IMR-90 (cell line): Measurements from ENCODE around the gene HLA-DPA1. TPM values are rescaled to one million over a fixed set of nuclear protein-coding genes. Genes with fewer than 3 reads are reported as not detected.

Experiments used
- ATAC-seq: fragments of 200-7000 bp; cut with Tn5 transposase; 2 replicates; pipeline ENCODE4 v1.9.1; 2020; ENCODE audit warnings: low read depth, mild to moderate bottlenecking, moderate library complexity
- BruUV-seq: library from RNA; stranded (reverse); fragments of 400-500 nt; replicated peaks from 2 replicates; lab custom pipeline; 2021; lab: Mats Ljungman, UMichigan
- CTCF ChIA-PET: fragments of 300-600 bp; formaldehyde crosslinking; extraction: SDS; loops from one replicate; lab custom pipeline; 2021; ENCODE audit warnings: antibody characterized with exemption; lab: Yijun Ruan, JAX
- POLR2A ChIA-PET: fragments of 300-600 bp; sonication (Branson Sonifier 250); formaldehyde crosslinking; loops from one replicate; lab custom pipeline; 2022; ENCODE audit warnings: antibody characterized with exemption; ENCODE audit not compliant: unreplicated experiment; lab: Charles Lee
- DNase-seq: peaks from one replicate; pipeline ENCODE4 v3.0.0; 2013
- H2AFZ ChIP-seq: replicated peaks from 2 replicates; pipeline ENCODE3; 2013; ENCODE audit warnings: low read length, mild to moderate bottlenecking; ENCODE audit not compliant: poor library complexity
- H2AK5ac ChIP-seq: 2 replicates; pipeline ENCODE4 v1.6.1; 2013; ENCODE audit warnings: low read depth, low read length, inconsistent platforms
- H2AK9ac ChIP-seq: replicated peaks from 2 replicates; pipeline ENCODE3; 2013; ENCODE audit warnings: mild to moderate bottlenecking, low read depth, low read length, moderate library complexity; ENCODE audit not compliant: poor library complexity
- H2BK120ac ChIP-seq: 2 replicates; pipeline ENCODE4 v1.6.1; 2013; ENCODE audit warnings: low read depth, low read length, inconsistent platforms
- H2BK15ac ChIP-seq: 3 replicates; pipeline ENCODE4 v1.6.1; 2013; ENCODE audit warnings: low read depth, low read length, inconsistent platforms
- H2BK20ac ChIP-seq: 2 replicates; pipeline ENCODE4 v1.6.1; 2013; ENCODE audit warnings: low read depth, mild to moderate bottlenecking, inconsistent platforms, low read length, moderate library complexity
- H2BK5ac ChIP-seq: 2 replicates; pipeline ENCODE4 v1.6.1; 2013; ENCODE audit warnings: mild to moderate bottlenecking, low read depth, low read length, inconsistent platforms; ENCODE audit not compliant: poor library complexity, severe bottlenecking
- H3K14ac ChIP-seq: replicated peaks from 2 replicates; pipeline ENCODE4 v1.6.1; 2013; ENCODE audit warnings: low read depth, low read length, inconsistent platforms
- H3K18ac ChIP-seq: 2 replicates; pipeline ENCODE4 v1.6.1; 2013; ENCODE audit warnings: low read depth, low read length, control low read depth
- H3K23ac ChIP-seq: 2 replicates; pipeline ENCODE4 v1.6.1; 2013; ENCODE audit warnings: low read depth, low read length, inconsistent platforms
- H3K27ac ChIP-seq: 2 replicates; pipeline ENCODE4 v1.5.1; 2013; ENCODE audit warnings: mild to moderate bottlenecking, control low read depth, low read length; ENCODE audit not compliant: insufficient read depth
- H3K27me3 ChIP-seq: 2 replicates; pipeline ENCODE4 v1.6.1; 2013; ENCODE audit warnings: low read length; ENCODE audit not compliant: control insufficient read depth, insufficient read depth
- H3K36me3 ChIP-seq: 2 replicates; pipeline ENCODE4 v1.6.1; 2013; ENCODE audit warnings: low read length, mixed read lengths; ENCODE audit not compliant: control insufficient read depth, insufficient read depth
- H3K4ac ChIP-seq: 2 replicates; pipeline ENCODE4 v1.6.1; 2013; ENCODE audit warnings: low read depth, low read length, inconsistent platforms
- H3K4me1 ChIP-seq: 2 replicates; pipeline ENCODE4 v1.6.1; 2013; ENCODE audit warnings: low read length, mixed read lengths; ENCODE audit not compliant: control insufficient read depth, insufficient read depth
- H3K4me2 ChIP-seq: 2 replicates; pipeline ENCODE4 v1.6.1; 2013; ENCODE audit warnings: low read depth, mild to moderate bottlenecking, control low read depth, low read length, moderate library complexity
- H3K4me3 ChIP-seq: 2 replicates; pipeline ENCODE4 v1.5.1; 2013; ENCODE audit warnings: low read depth, mild to moderate bottlenecking, control low read depth, low read length, moderate library complexity; ENCODE audit not compliant: insufficient read depth
- H3K56ac ChIP-seq: 2 replicates; pipeline ENCODE4 v1.6.1; 2013; ENCODE audit warnings: low read length, inconsistent platforms; ENCODE audit not compliant: insufficient read depth; ENCODE audit errors: extremely low read depth
- H3K79me1 ChIP-seq, 2 experiments: 2 replicates each; pipeline ENCODE4 v1.6.1; 2013; ENCODE audit warnings: low read length in 2 of 2, inconsistent platforms in 1 of 2, low read depth in 1 of 2
- H3K9ac ChIP-seq: 2 replicates; pipeline ENCODE4 v1.6.1; 2013; ENCODE audit warnings: low read depth, low read length, control low read depth
- H3K9me1 ChIP-seq: 2 replicates; pipeline ENCODE4 v1.6.1; 2013; ENCODE audit warnings: low read length, inconsistent platforms; ENCODE audit not compliant: insufficient read depth
- H3K9me3 ChIP-seq: 2 replicates; pipeline ENCODE4 v1.6.1; 2013; ENCODE audit warnings: low read length; ENCODE audit not compliant: control insufficient read depth, insufficient read depth
- H4K20me1 ChIP-seq: 2 replicates; pipeline ENCODE4 v1.6.1; 2013; ENCODE audit warnings: low read length, inconsistent platforms; ENCODE audit not compliant: insufficient read depth
- H4K5ac ChIP-seq: 2 replicates; pipeline ENCODE4 v1.6.1; 2013; ENCODE audit warnings: mild to moderate bottlenecking, low read depth, low read length, control low read depth
- H4K8ac ChIP-seq, 2 experiments: 2 replicates each; pipeline ENCODE4 v1.6.1; 2013; ENCODE audit warnings: low read depth in 2 of 2, low read length in 2 of 2, control low read depth in 1 of 2, inconsistent platforms in 1 of 2
- H4K91ac ChIP-seq: 2 replicates; pipeline ENCODE4 v1.6.1; 2013; ENCODE audit warnings: low read depth, low read length, inconsistent platforms; ENCODE audit not compliant: insufficient read depth
- CTCF ChIP-seq: conservative IDR thresholded peaks from 2 replicates; pipeline ENCODE4 v1.5.1; 2012; ENCODE audit warnings: mild to moderate bottlenecking, low read depth, low read length, improper control_type of control experiment
- RAD21 ChIP-seq: IDR thresholded peaks from 2 replicates; pipeline ENCODE4 v1.6.1; 2012; ENCODE audit warnings: low read length, improper control_type of control experiment
- RCOR1 ChIP-seq: IDR thresholded peaks from 2 replicates; pipeline ENCODE4 v1.6.1; 2012; ENCODE audit warnings: mild to moderate bottlenecking, low read length, improper control_type of control experiment; ENCODE audit not compliant: insufficient replicate concordance
- SMC3 ChIP-seq: fragments of 150-350 bp; IDR thresholded peaks from 2 replicates; pipeline ENCODE4 v1.6.1; 2016; ENCODE audit warnings: low read depth, mild to moderate bottlenecking, antibody characterized with exemption, low read length, moderate library complexity
- WGBS, 2 experiments: methylation state at CpG; one replicate each; pipeline versions ENCODE4 v1.1.5 to v1.1.7; 2013; ENCODE audit warnings: missing lambda C conversion rate in 2 of 2; ENCODE audit not compliant: insufficient read length in 1 of 2; ENCODE audit errors: extremely low coverage in 2 of 2; 5-methylcytosine and 5-hydroxymethylcytosine counted together
- dilution Hi-C: fragments of 300-500 bp; cut with HindIII; formaldehyde crosslinking; loops from one replicate; pipeline ENCODE4 v1.14.3; 2018; ENCODE audit warnings: low sequenced_read_pairs; ENCODE audit not compliant: unreplicated experiment
- in situ Hi-C: fragments of 300-500 bp; cut with MboI; formaldehyde crosslinking; loops from 3 replicates; pipeline ENCODE4 v1.14.3; 2019; ENCODE audit warnings: low sequenced_read_pairs, inconsistent platforms, mixed read lengths
- intact Hi-C: fragments of 100-400 bp; cut with micrococcal nuclease; formaldehyde crosslinking; loops from 2 replicates; pipeline ENCODE4 v1.10.0; 2022
- polyA plus RNA-seq, 3 experiments: library from polyadenylated mRNA; depleted of rRNA; stranded (reverse); fragments of >200 nt; gene quantifications; 2 replicates each; pipeline ENCODE4 v1.2.3, GENCODE V29; 2012; ENCODE audit warnings: low replicate concordance in 1 of 3
- total RNA-seq: library from RNA; depleted of rRNA; stranded (reverse); fragments of >200 nt; gene quantifications from 2 replicates; pipeline ENCODE4 v1.2.3, GENCODE V29; 2012

HLA-DPA1 gene
- total and polyA plus RNA-seq, 2 of the 4 experiments (the other 2 are of a cell fraction) = not detected

GRCh38 chr6:33118525-33119123 lies 45.2 kb upstream of the HLA-DPA1 start:
- POLR2A ChIA-PET = interaction anchor here (0.6 kb wide), 1 partner anchor 90 kb away, joined by 3 read pairs; no protein-coding TSS in a partner anchor

More at GRCh38 chr6:33118525-33119123, 45.2 kb upstream of the HLA-DPA1 start:
- no TSS peak for BruUV-seq
- in situ Hi-C loops = no loop called here
- no peak overlapping the region for H4K5ac ChIP-seq
- peak; percentile 56 for TF ChIP-seq RAD21
- TF ChIP-seq SMC3 = peak; percentile 46; the same call in 1 of the 2 replicates
- TF ChIP-seq CTCF = peak; percentile 65
- no peak for TF ChIP-seq RCOR1
- no peaks in the 10 kb centered on the region for H3K9me1 ChIP-seq
- H4K91ac ChIP-seq = no peak overlapping the region
- H3K27ac ChIP-seq = no peak overlapping the region
- intact Hi-C loops = loop anchor here (1.0 kb wide), 3 partner anchors 30 to 130 kb away; no protein-coding TSS in a partner anchor
- CTCF ChIA-PET = interaction anchor here (1.6 kb wide), 2 partner anchors 17 to 36 kb away, joined by 3 to 4 read pairs; no protein-coding TSS in a partner anchor
- no peak overlapping the region for H2AFZ ChIP-seq
- no peaks in the 10 kb centered on the region for H3K79me1 ChIP-seq
- no peak overlapping the region for H3K9ac ChIP-seq
- no peak overlapping the region for H3K14ac ChIP-seq
- DNase-seq (peak; percentile 49), ATAC-seq (peak; percentile 72)
- no peak overlapping the region for H2BK20ac ChIP-seq
- H3K36me3 ChIP-seq = no peaks in the 10 kb centered on the region
- H3K27me3 ChIP-seq = peaks cover 52% of the 10 kb centered on the region
- H2BK120ac ChIP-seq = no peak overlapping the region
- H2AK9ac ChIP-seq = no peak overlapping the region
- no peaks in the 10 kb centered on the region; the same call in 1 of the 2 replicates for H3K4me1 ChIP-seq
- H2BK5ac ChIP-seq = no peak overlapping the region
- no peak overlapping the region for H3K18ac ChIP-seq
- no peak overlapping the region for H4K8ac ChIP-seq
- H3K4ac ChIP-seq = no peak overlapping the region
- no peak overlapping the region for H2BK15ac ChIP-seq
- H3K4me2 ChIP-seq = no peak overlapping the region
- H3K4me3 ChIP-seq = no peak overlapping the region
- dilution Hi-C loops = no loop called here
- no peak overlapping the region for H2AK5ac ChIP-seq
- H4K20me1 ChIP-seq = no peaks in the 10 kb centered on the region
- no peak overlapping the region for H3K56ac ChIP-seq
- 0 out of 2 replicates have a peak, but pooled peaks cover 3% of the 10 kb centered on the region for H3K9me3 ChIP-seq
- no CpG with 5 or more reads among the region's 3 CpGs for WGBS, 2 experiments
- H3K23ac ChIP-seq = no peak overlapping the region
